ENCODE measurements around the gene STXBP2. TPM values are rescaled to one million over a fixed set of nuclear protein-coding genes. Genes with fewer than 3 reads are reported as not detected.

Gene STXBP2
- polyA plus RNA-seq, 1 of the 3 experiments (the other 2 are of a cell fraction): 4.7 TPM

- no peak for TF ChIP-seq NRF1 (IDR thresholded peaks at IDR 0.05; ENCODE audit: low read depth, low read length)
- no peak for TF ChIP-seq CTCF (IDR thresholded peaks at IDR 0.05)
- TF ChIP-seq SIN3A (IDR thresholded peaks at IDR 0.05; ENCODE audit: borderline replicate concordance, low read depth, low read length): no peak
Measured at GRCh38 chr19:7589822-7590221, 47.1 kb upstream of the STXBP2 start (continued).

- no peak overlapping the region for H3K4me2 ChIP-seq
- ChIA-PET POLR2A (no interaction called here), CTCF (interaction anchor here (1.3 to 3.4 kb wide), 3 partner anchors 22 to 210 kb away, joined by 4 to 15 read pairs (median 4); no protein-coding TSS in a partner anchor)
- 26% methylated on average over 4 of the region's 8 CpGs for WGBS (ENCODE audit: low lambda C conversion rate)
- TF ChIP-seq PBX3 (IDR thresholded peaks at IDR 0.05) (no peak), TEAD4 (IDR thresholded peaks at IDR 0.05; ENCODE audit: borderline replicate concordance, insufficient read depth) (no peak), FOSL2 (IDR thresholded peaks at IDR 0.05; ENCODE audit: borderline replicate concordance, low read depth) (no peak), YY1 (IDR thresholded peaks at IDR 0.05; ENCODE audit: low read depth) (no peak)
- H3K27me3 ChIP-seq (ENCODE audit: insufficient read depth): peaks cover 26% of the 10 kb centered on the region; the same call in 1 of the 2 replicates
- no peaks in the 10 kb centered on the region for H3F3A ChIP-seq (replicated peaks; ENCODE audit: insufficient read depth)
- H2AFZ ChIP-seq (ENCODE audit: low read depth): no peak overlapping the region
- H4K20me1 ChIP-seq (ENCODE audit: insufficient read depth): no peaks in the 10 kb centered on the region
- H3K79me2 ChIP-seq (ENCODE audit: insufficient read depth): no peaks in the 10 kb centered on the region
- H3K36me3 ChIP-seq (replicated peaks in 1 of 2; ENCODE audit: control insufficient read depth in 1 of 2, insufficient read depth in 2 of 2, low read length in 1 of 2): no peaks in the 10 kb centered on the region
- H3K9me2 ChIP-seq: no peaks in the 10 kb centered on the region
- H3K27ac ChIP-seq (ENCODE audit: low read depth in 2 of 2, low read length in 1 of 2): no peak overlapping the region
- H3K4me1 ChIP-seq (ENCODE audit: control insufficient read depth in 1 of 2, insufficient read depth in 2 of 2, low read depth in 1 of 2, low read length in 1 of 2): no peaks in the 10 kb centered on the region
- no peak for DNase-seq
- H3K9ac ChIP-seq: no peak overlapping the region
- H3K4me3 ChIP-seq (ENCODE audit: low read depth in 2 of 2, low read length in 1 of 2): no peak overlapping the region
- H3K9me3 ChIP-seq: no peaks in the 10 kb centered on the region
Measured at GRCh38 chr19:7590256-7590655, 46.7 kb upstream of the STXBP2 start.

- ChIA-PET POLR2A (interaction anchor here (0.7 to 2.4 kb wide), 5 partner anchors 10 to 38 kb away, joined by 3 to 9 read pairs (median 3); partner anchors contain the start of genes PCP2, PET100 and XAB2), CTCF (interaction anchor here (0.7 to 2.8 kb wide), 6 partner anchors 12 to 241 kb away, joined by 3 to 19 read pairs (median 3); partner anchors contain the start of gene TRAPPC5)
- peak within 1 kb of the TSS; percentile 41; the same call in 1 of the 2 replicates for H3K4me2 ChIP-seq
- TF ChIP-seq MAX (IDR thresholded peaks at IDR 0.05; ENCODE audit: low read depth) (no peak), FOXM1 (IDR thresholded peaks at IDR 0.05; ENCODE audit: low read depth) (no peak), TCF12 (IDR thresholded peaks at IDR 0.05) (peak; percentile 60), POLR2AphosphoS5 (IDR thresholded peaks at IDR 0.05; ENCODE audit: low read depth, low read length) (no peak), MXI1 (IDR thresholded peaks at IDR 0.05; ENCODE audit: low read depth, low read length) (0 out of 2 replicates have a peak, but pooled peaks have one; percentile 26), GABPA (IDR thresholded peaks at IDR 0.05; ENCODE audit: low read depth) (no peak), EP300 (IDR thresholded peaks at IDR 0.05; ENCODE audit: borderline replicate concordance in 1 of 2, low read depth in 1 of 2, low read length in 1 of 2) (peak in 1 of 2 experiments; percentile 34; a peak in 1 of 4 replicates), CTCF (IDR thresholded peaks at IDR 0.05) (no peak), USF1 (IDR thresholded peaks at IDR 0.05; ENCODE audit: borderline replicate concordance, low read depth) (no peak), TAF1 (IDR thresholded peaks at IDR 0.05; ENCODE audit: borderline replicate concordance, low read depth, low read length) (no peak), USF2 (IDR thresholded peaks at IDR 0.05; ENCODE audit: borderline replicate concordance, low read depth, low read length) (no peak), SIN3A (IDR thresholded peaks at IDR 0.05; ENCODE audit: borderline replicate concordance, low read depth, low read length) (no peak)
Measured at GRCh38 chr19:7595466-7596133, 41.3 kb upstream of the STXBP2 start, which contains the start of gene CAMSAP3. Gene CAMSAP3 (plus strand): TSS chr19:7595863. CDS start chr19:7596003, 140 bp downstream.

More at GRCh38 chr19:7595466-7596133, 41.3 kb upstream of the STXBP2 start, which contains the start of gene CAMSAP3:
- DNase-seq: peak; percentile 90
- Histone ChIP-seq H3K9me3 (no peaks in the 10 kb centered on the region), H3K36me3 (replicated peaks in 1 of 2; ENCODE audit: control insufficient read depth in 1 of 2, insufficient read depth in 2 of 2, low read length in 1 of 2) (no peaks in the 10 kb centered on the region), H4K20me1 (ENCODE audit: insufficient read depth) (no peaks in the 10 kb centered on the region), H3K9ac (no peak within 1 kb of the TSS), H3K27ac (ENCODE audit: low read depth in 2 of 2, low read length in 1 of 2) (no peak within 1 kb of the TSS; a peak in 1 of 4 replicates), H3K79me2 (ENCODE audit: insufficient read depth) (no peaks in the 10 kb centered on the region), H3K9me2 (no peaks in the 10 kb centered on the region), H3K4me3 (ENCODE audit: low read depth in 2 of 2, low read length in 1 of 2) (peak within 1 kb of the TSS; percentile 47 to 48; a peak in 3 of 4 replicates), H3K27me3 (ENCODE audit: insufficient read depth) (peaks cover 23% of the 10 kb centered on the region), H3F3A (replicated peaks; ENCODE audit: insufficient read depth) (no peaks in the 10 kb centered on the region), H2AFZ (ENCODE audit: low read depth) (no peak within 1 kb of the TSS), H3K4me1 (ENCODE audit: control insufficient read depth in 1 of 2, insufficient read depth in 2 of 2, low read depth in 1 of 2, low read length in 1 of 2) (peaks cover 0 to 8% of the 10 kb centered on the region in 2 experiments; a peak in 1 of 4 replicates)
- 1% methylated on average over 12 of the region's 78 CpGs for WGBS (ENCODE audit: low lambda C conversion rate)
